HEK293 (cell line): Measurements from ENCODE around the gene ZNF214.
"Not testable (repeated sequence)": the region's sequence is repeated elsewhere in the genome, so short reads cannot be mapped to it uniquely, and the experiment has no call there.

Source experiments
- CTCF ChIP-seq: fragments of 450-650 bp; formaldehyde crosslinking; IDR thresholded peaks from 2 replicates; pipeline ENCODE4 v1.5.1; 2016; ENCODE audit warnings: missing biosample characterization, missing genetic modification characterization
- KLF1 ChIP-seq: fragments of 450-650 bp; formaldehyde crosslinking; IDR thresholded peaks from 2 replicates; pipeline ENCODE4 v1.5.1; 2016; ENCODE audit warnings: missing biosample characterization, missing genetic modification characterization
- KLF8 ChIP-seq: fragments of 450-650 bp; formaldehyde crosslinking; IDR thresholded peaks from 2 replicates; pipeline ENCODE4 v1.5.1; 2016; ENCODE audit warnings: missing biosample characterization, missing genetic modification characterization
- MZF1 ChIP-seq: fragments of 450-650 bp; formaldehyde crosslinking; IDR thresholded peaks from 2 replicates; pipeline ENCODE4 v1.5.1; 2017; ENCODE audit warnings: missing biosample characterization, missing genetic modification characterization, borderline replicate concordance
- TCF7L2 ChIP-seq: IDR thresholded peaks from 2 replicates; pipeline ENCODE4 v1.6.1; 2011; ENCODE audit warnings: low read depth, mild to moderate bottlenecking, inconsistent platforms, low read length, moderate library complexity, borderline replicate concordance
- ZFP41 ChIP-seq: fragments of 450-650 bp; formaldehyde crosslinking; IDR thresholded peaks from 2 replicates; pipeline ENCODE4 v1.5.1; 2016; ENCODE audit warnings: missing biosample characterization, missing genetic modification characterization, borderline replicate concordance
- ZNF239 ChIP-seq: fragments of 450-650 bp; formaldehyde crosslinking; IDR thresholded peaks from 2 replicates; pipeline ENCODE4 v1.5.1; 2016; ENCODE audit warnings: missing biosample characterization, missing genetic modification characterization
- ZNF274 ChIP-seq, 2 experiments: fragments of 200-500 bp in 1 of 2; fragments of 450-650 bp in 1 of 2; sonication (Bioruptor generic) in 1 of 2; formaldehyde crosslinking in 1 of 2; IDR thresholded peaks; 2 replicates each; pipeline versions ENCODE4 v1.5.1 to v1.6.1; 2014 to 2016; ENCODE audit warnings: borderline replicate concordance in 1 of 2, inconsistent platforms in 1 of 2, low read length in 1 of 2, missing biosample characterization in 1 of 2, missing genetic modification characterization in 1 of 2
- ZNF501 ChIP-seq: fragments of 450-650 bp; formaldehyde crosslinking; IDR thresholded peaks from 2 replicates; pipeline ENCODE4 v1.5.1; 2016; ENCODE audit warnings: missing biosample characterization, missing genetic modification characterization
- TF ChIP-seq, protein P1 (sequence below): fragments of 450-650 bp; formaldehyde crosslinking; IDR thresholded peaks from 2 replicates; pipeline ENCODE4 v1.5.1; 2016; ENCODE audit warnings: missing biosample characterization, missing genetic modification characterization

DNA sequence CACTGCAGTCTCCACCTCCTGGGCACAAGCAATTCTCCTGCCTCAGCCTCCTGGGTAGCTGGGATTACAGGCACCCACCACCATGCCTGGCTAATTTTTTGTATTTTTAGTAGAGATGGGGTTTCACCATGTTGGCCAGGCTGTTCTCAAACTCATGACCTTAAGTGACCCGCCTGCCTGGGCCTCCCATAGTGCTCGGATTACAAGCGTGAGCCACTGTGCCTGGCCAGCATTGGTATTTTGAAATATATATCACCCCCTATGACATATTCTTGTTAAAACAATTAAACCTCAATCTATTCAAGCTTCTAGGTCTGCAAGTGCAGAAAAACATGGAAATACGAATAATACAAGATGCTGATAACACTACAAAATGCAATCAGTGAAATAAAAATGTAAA is 50.3 kb downstream of the ZNF214 start:
- not testable (repeated sequence) for TF ChIP-seq CTCF (tag by site-specific recombination); ZNF274 (IDR thresholded peaks at IDR 0.05; ENCODE audit: low read length); ZNF274 (tag by site-specific recombination; IDR thresholded peaks at IDR 0.05; ENCODE audit: borderline replicate concordance); KLF8 (tag by site-specific recombination); KLF1 (tag by site-specific recombination); TCF7L2; ZNF501 (tag by site-specific recombination); ZFP41; ZNF239; MZF1 (tag by site-specific recombination)
- TF ChIP-seq, protein P1, sequence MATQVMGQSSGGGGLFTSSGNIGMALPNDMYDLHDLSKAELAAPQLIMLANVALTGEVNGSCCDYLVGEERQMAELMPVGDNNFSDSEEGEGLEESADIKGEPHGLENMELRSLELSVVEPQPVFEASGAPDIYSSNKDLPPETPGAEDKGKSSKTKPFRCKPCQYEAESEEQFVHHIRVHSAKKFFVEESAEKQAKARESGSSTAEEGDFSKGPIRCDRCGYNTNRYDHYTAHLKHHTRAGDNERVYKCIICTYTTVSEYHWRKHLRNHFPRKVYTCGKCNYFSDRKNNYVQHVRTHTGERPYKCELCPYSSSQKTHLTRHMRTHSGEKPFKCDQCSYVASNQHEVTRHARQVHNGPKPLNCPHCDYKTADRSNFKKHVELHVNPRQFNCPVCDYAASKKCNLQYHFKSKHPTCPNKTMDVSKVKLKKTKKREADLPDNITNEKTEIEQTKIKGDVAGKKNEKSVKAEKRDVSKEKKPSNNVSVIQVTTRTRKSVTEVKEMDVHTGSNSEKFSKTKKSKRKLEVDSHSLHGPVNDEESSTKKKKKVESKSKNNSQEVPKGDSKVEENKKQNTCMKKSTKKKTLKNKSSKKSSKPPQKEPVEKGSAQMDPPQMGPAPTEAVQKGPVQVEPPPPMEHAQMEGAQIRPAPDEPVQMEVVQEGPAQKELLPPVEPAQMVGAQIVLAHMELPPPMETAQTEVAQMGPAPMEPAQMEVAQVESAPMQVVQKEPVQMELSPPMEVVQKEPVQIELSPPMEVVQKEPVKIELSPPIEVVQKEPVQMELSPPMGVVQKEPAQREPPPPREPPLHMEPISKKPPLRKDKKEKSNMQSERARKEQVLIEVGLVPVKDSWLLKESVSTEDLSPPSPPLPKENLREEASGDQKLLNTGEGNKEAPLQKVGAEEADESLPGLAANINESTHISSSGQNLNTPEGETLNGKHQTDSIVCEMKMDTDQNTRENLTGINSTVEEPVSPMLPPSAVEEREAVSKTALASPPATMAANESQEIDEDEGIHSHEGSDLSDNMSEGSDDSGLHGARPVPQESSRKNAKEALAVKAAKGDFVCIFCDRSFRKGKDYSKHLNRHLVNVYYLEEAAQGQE (tag by site-specific recombination): not testable (repeated sequence)
